HG03469 (cell line): ENCODE results near the gene OR10V1.
A peak's percentile ranks its signal among the peaks of the same experiment; 100 is the strongest.

Experiments used
- ATAC-seq: cut with Tn5 transposase; IDR thresholded peaks from one replicate; pipeline ENCODE4 v1.9.1; 2021; ENCODE audit warnings: mild to moderate bottlenecking, moderate library complexity, moderate number of reproducible peaks; ENCODE audit not compliant: unreplicated experiment

Gene OR10V1

GRCh38 chr11:59713745-59714144, at the start of gene OR10V1:
TSS of gene OR10V1 (minus strand) at chr11:59713845. CDS start at chr11:59713845, 0 bp downstream.
- no peak for ATAC-seq

- ATAC-seq = no peak
These were observed 48.3 kb upstream of the OR10V1 start for GRCh38 chr11:59761993-59762392.

- no peak for ATAC-seq
These were observed 47.1 kb upstream of the OR10V1 start for GRCh38 chr11:59760771-59761170.

GRCh38 chr11:59759900-59760299, 46.3 kb upstream of the OR10V1 start:
- no peak for ATAC-seq

- no peak for ATAC-seq
These were observed 44.9 kb upstream of the OR10V1 start for GRCh38 chr11:59758401-59759037.

GRCh38 chr11:59756845-59757244, 43.2 kb upstream of the OR10V1 start:
- ATAC-seq = peak; percentile 39

- no peak for ATAC-seq
These were observed 42.9 kb upstream of the OR10V1 start for GRCh38 chr11:59756558-59756840.

- no peak for ATAC-seq
These were observed 42.3 kb upstream of the OR10V1 start for GRCh38 chr11:59755701-59756557.

GRCh38 chr11:59754859-59755700, 41.4 kb upstream of the OR10V1 start, which contains the start of gene STX3:
TSS of gene STX3 (plus strand) at chr11:59755376. CDS start at chr11:59755606, 230 bp downstream.
- ATAC-seq = no peak

- ATAC-seq = no peak
These were observed 40.8 kb upstream of the OR10V1 start for GRCh38 chr11:59754494-59754858.

GRCh38 chr11:59753650-59754493, 40.2 kb upstream of the OR10V1 start:
- no peak for ATAC-seq

- ATAC-seq = no peak
These were observed 32.5 kb upstream of the OR10V1 start for GRCh38 chr11:59746111-59746510.

- ATAC-seq = no peak
These were observed 17.4 kb upstream of the OR10V1 start for GRCh38 chr11:59730896-59731565.

- no peak for ATAC-seq
These were observed 16.2 kb upstream of the OR10V1 start for GRCh38 chr11:59729834-59730233.

GRCh38 chr11:59728913-59729312, 15.3 kb upstream of the OR10V1 start:
- ATAC-seq = no peak

GRCh38 chr11:59728154-59728553, 14.5 kb upstream of the OR10V1 start:
- ATAC-seq = no peak

GRCh38 chr11:59727426-59727825, 13.8 kb upstream of the OR10V1 start:
- ATAC-seq = no peak

- no peak for ATAC-seq
These were observed 10.4 kb upstream of the OR10V1 start for GRCh38 chr11:59724066-59724465.

- no peak for ATAC-seq
These were observed 5.9 kb upstream of the OR10V1 start for GRCh38 chr11:59719556-59719955.

GRCh38 chr11:59716051-59716450, 2.4 kb upstream of the OR10V1 start:
- ATAC-seq = no peak
